Measurements from ENCODE around the gene BEST4. TPM values are rescaled to one million over a fixed set of nuclear protein-coding genes. Genes with fewer than 3 reads are reported as not detected.

The BEST4 gene
- total and polyA plus RNA-seq, 2 donors (not counting 3 experiments of a cell fraction or from before 2014, with no cell fraction given) = 0.21 TPM; not detected in 1

GRCh38 chr1:44817771-44818495 is 30.0 kb upstream of the BEST4 start:
- CTCF ChIA-PET = interaction anchor here (1.5 to 7.1 kb wide), 7 partner anchors 8 to 89 kb away, joined by 3 to 57 read pairs (median 5); partner anchors contain the start of genes BTBD19 and PLK3
- FAIRE-seq = no peak
- Histone ChIP-seq H3K9me1 (replicated peaks; ENCODE audit: control insufficient read depth, extremely low read depth, insufficient read depth, low read length) (no peaks in the 10 kb centered on the region), H3K9ac (replicated peaks; ENCODE audit: extremely low read depth, insufficient read depth, low read length) (no peak overlapping the region), H3K4me3 (replicated peaks in 1 of 3; ENCODE audit: insufficient read depth in 1 of 3, low read depth in 1 of 3, low read length in 3 of 3) (no peak overlapping the region), H3K4me1 (ENCODE audit: control insufficient read depth, extremely low read depth, insufficient read depth, low read length) (peaks cover 12% of the 10 kb centered on the region), H3K27me3 (ENCODE audit: control insufficient read depth in 2 of 2, insufficient read depth in 2 of 2, low read length in 2 of 2) (no peaks in the 10 kb centered on the region), H3K9me3 (replicated peaks; ENCODE audit: control insufficient read depth, insufficient read depth, low read length) (no peaks in the 10 kb centered on the region), H2AFZ (ENCODE audit: low read depth, low read length) (no peak overlapping the region), H3K4me2 (ENCODE audit: insufficient read depth, low read length) (no peak overlapping the region), H3K36me3 (ENCODE audit: control insufficient read depth in 2 of 2, extremely low read depth in 1 of 2, insufficient read depth in 2 of 2, low read length in 2 of 2) (peaks cover 7 to 9% of the 10 kb centered on the region in 2 experiments), H3K79me2 (ENCODE audit: control insufficient read depth, insufficient read depth, low read length) (no peaks in the 10 kb centered on the region), H4K20me1 (replicated peaks; ENCODE audit: control insufficient read depth, extremely low read depth, insufficient read depth, low read length) (no peaks in the 10 kb centered on the region), H3K27ac (ENCODE audit: insufficient read depth, low read depth, low read length) (no peak overlapping the region)
- no peak for TF ChIP-seq FOS (IDR thresholded peaks at IDR 0.05; ENCODE audit: borderline replicate concordance, insufficient read depth, low read length)
- no peak for TF ChIP-seq MYC (IDR thresholded peaks at IDR 0.05; ENCODE audit: low read depth, low read length)
- no peak for TF ChIP-seq MAX (IDR thresholded peaks at IDR 0.05; ENCODE audit: insufficient read depth, insufficient read length)
- no peak for TF ChIP-seq POLR2AphosphoS5 (IDR thresholded peaks at IDR 0.05; ENCODE audit: insufficient read depth, low read depth, low read length)
- TF ChIP-seq JUN (IDR thresholded peaks at IDR 0.05; ENCODE audit: borderline replicate concordance, insufficient read depth, insufficient read length, low read depth) = no peak
- no peak for TF ChIP-seq EZH2 (IDR thresholded peaks at IDR 0.05; ENCODE audit: borderline replicate concordance, low read depth, low read length, severe bottlenecking)
- TF ChIP-seq POLR2A (IDR thresholded peaks at IDR 0.05; ENCODE audit: low read depth, low read length) = peak; percentile 61
- TF ChIP-seq GATA2 (IDR thresholded peaks at IDR 0.05; ENCODE audit: insufficient read depth, insufficient read length, low read depth, low read length) = no peak
- intact Hi-C loops (cut with micrococcal nuclease) = no loop called here
- no peak for DNase-seq (ENCODE audit: low read depth, low spot score)
- dilution Hi-C loops (cut with MboI; ENCODE audit: extremely low pct_ligation_motif_present, low sequenced_read_pairs) = no loop called here
- BruUV-seq (replicated peaks) = no TSS peak
- POLR2A ChIA-PET = interaction anchor here (0.9 to 7.3 kb wide), 6 partner anchors 9 to 522 kb away, joined by 3 to 97 read pairs (median 9); partner anchors contain the start of genes BTBD19, DYNLT4, MUTYH and PLK3

Data from endothelial cell of umbilical vein (primary cell).